ENCODE results near the gene MOXD1. TPM values are rescaled to one million over a fixed set of nuclear protein-coding genes. Genes with fewer than 3 reads are reported as not detected.
"Not testable (repeated sequence)": the region's sequence is repeated elsewhere in the genome, so short reads cannot be mapped to it uniquely, and the experiment has no call there.

MOXD1 gene
- total RNA-seq, 2 experiments from 2014 or later = not detected

DNA sequence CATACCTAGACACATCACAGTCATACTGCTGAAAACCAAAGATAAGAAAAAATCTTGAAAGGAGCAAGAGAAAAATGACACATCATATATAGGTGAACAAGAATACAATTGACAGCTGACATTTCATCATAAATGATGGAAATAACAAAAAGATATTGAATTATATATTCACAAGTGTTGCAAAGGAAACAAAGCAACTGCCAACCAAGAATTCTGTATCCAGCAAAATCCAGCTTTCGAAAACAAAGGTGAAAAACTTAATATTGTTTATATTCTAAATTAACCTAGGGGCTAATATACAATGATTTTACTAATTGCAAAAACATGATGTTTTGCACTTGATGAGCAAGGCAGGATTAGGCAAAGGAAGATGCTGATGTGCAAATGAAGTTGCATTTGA lies 84.3 kb downstream of the MOXD1 start:
- H3K36me3 Mint-ChIP-seq (ENCODE audit: low read depth) = no peaks in the 10 kb centered on the region
- no peak for DNase-seq
- intact Hi-C loops (cut with micrococcal nuclease) = no loop called here
- no peaks in the 10 kb centered on the region for H3K4me1 Mint-ChIP-seq (ENCODE audit: low read depth)
- TF ChIP-seq, protein P1, sequence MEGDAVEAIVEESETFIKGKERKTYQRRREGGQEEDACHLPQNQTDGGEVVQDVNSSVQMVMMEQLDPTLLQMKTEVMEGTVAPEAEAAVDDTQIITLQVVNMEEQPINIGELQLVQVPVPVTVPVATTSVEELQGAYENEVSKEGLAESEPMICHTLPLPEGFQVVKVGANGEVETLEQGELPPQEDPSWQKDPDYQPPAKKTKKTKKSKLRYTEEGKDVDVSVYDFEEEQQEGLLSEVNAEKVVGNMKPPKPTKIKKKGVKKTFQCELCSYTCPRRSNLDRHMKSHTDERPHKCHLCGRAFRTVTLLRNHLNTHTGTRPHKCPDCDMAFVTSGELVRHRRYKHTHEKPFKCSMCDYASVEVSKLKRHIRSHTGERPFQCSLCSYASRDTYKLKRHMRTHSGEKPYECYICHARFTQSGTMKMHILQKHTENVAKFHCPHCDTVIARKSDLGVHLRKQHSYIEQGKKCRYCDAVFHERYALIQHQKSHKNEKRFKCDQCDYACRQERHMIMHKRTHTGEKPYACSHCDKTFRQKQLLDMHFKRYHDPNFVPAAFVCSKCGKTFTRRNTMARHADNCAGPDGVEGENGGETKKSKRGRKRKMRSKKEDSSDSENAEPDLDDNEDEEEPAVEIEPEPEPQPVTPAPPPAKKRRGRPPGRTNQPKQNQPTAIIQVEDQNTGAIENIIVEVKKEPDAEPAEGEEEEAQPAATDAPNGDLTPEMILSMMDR (IDR thresholded peaks at IDR 0.05) = no peak
- POLR2A ChIA-PET = interaction anchor here (0.6 kb wide), 1 partner anchor 116 kb away, joined by 4 read pairs; no protein-coding TSS in a partner anchor
- no peak overlapping the region for H3K27ac Mint-ChIP-seq
- no peaks in the 10 kb centered on the region for H3K27me3 Mint-ChIP-seq
- peaks cover 10% of the 10 kb centered on the region for H3K9me3 Mint-ChIP-seq
- ATAC-seq = no peak
- CTCF ChIA-PET = interaction anchor here (0.7 to 3.2 kb wide), 4 partner anchors 17 to 168 kb away, joined by 3 to 13 read pairs (median 5); no protein-coding TSS in a partner anchor
- H3K4me3 Mint-ChIP-seq = no peak overlapping the region

DNA sequence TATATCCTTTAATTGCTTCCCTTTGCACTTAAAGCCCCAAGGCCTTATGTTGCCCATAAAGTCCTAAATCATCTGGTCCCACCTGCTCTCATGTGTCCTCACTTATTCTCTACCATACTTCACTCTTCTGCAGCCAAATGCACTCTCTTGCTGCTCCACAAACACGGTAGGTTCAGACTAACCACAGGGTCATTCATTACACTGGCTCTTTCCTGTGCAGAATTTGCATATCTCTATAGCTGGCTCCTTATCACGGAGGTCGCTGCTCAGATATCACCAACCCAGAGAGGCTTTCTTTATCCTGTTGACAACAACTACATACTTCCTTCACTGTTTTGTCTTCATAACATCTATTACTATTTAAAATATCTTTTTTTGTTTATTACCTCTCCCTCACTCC lies 86.8 kb downstream of the MOXD1 start:
- Mint-ChIP-seq H3K27me3 (peaks cover 5% of the 10 kb centered on the region), H3K9me3 (peaks cover 14% of the 10 kb centered on the region), H3K4me1 (ENCODE audit: low read depth) (no peaks in the 10 kb centered on the region), H3K36me3 (ENCODE audit: low read depth) (no peaks in the 10 kb centered on the region), H3K27ac (no peak overlapping the region), H3K4me3 (no peak overlapping the region)
- no peak for ATAC-seq
- intact Hi-C loops (cut with micrococcal nuclease) = no loop called here
- no peak for DNase-seq
- ChIA-PET POLR2A (no interaction called here), CTCF (no interaction called here)
- TF ChIP-seq, protein P1 (IDR thresholded peaks at IDR 0.05) = no peak

DNA sequence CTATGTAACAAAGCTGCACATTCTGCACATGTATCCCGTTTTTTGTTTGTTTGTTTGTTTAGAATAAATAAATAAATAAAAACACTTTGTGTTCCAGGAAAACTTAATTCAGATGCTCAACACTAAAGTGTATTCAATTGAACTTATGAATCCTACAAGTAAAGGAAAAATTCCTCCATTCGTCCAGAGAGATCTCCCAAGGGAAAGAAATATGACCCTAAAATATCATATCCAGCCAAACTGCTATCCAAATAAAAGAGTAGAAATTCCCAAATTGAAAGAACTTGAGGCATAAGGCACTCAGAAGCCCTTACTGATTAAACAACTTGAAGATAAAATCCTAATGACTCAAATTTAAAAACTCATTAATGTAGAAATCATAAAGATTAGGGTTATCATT lies 90.4 kb downstream of the MOXD1 start:
- CTCF ChIA-PET = no interaction called here
- peaks cover 14% of the 10 kb centered on the region for H3K9me3 Mint-ChIP-seq
- H3K36me3 Mint-ChIP-seq (ENCODE audit: low read depth) = no peaks in the 10 kb centered on the region
- no peak for ATAC-seq
- no peak overlapping the region for H3K4me3 Mint-ChIP-seq
- intact Hi-C loops (cut with micrococcal nuclease) = no loop called here
- TF ChIP-seq, protein P1 (IDR thresholded peaks at IDR 0.05) = no peak
- POLR2A ChIA-PET = no interaction called here
- no peaks in the 10 kb centered on the region for H3K4me1 Mint-ChIP-seq (ENCODE audit: low read depth)
- no peak overlapping the region for H3K27ac Mint-ChIP-seq
- no peak for DNase-seq
- H3K27me3 Mint-ChIP-seq = peaks cover 11% of the 10 kb centered on the region

DNA sequence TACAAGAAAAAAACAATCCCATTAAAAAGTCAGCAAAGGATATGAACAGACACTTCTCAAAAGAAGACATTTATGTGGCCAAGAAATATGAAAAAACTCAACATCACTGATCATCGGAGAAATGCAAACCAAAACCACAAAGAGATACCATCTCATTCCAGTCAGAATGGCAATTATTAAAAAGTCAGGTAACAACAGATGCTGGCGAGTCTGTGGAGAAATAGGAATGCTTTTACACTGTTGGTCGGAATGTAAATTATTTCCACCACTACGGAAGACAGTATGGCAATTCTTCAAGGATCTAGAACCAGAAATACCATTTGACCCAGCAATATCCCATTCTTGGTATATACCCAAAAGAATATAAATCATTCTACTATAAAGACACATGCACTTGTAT lies 91.1 kb downstream of the MOXD1 start:
- Mint-ChIP-seq H3K9me3 (peaks cover 14% of the 10 kb centered on the region), H3K27me3 (peaks cover 11% of the 10 kb centered on the region)
- intact Hi-C loops (cut with micrococcal nuclease); H3K36me3 Mint-ChIP-seq (ENCODE audit: low read depth); H3K4me1 Mint-ChIP-seq (ENCODE audit: low read depth); H3K27ac Mint-ChIP-seq; DNase-seq; CTCF ChIA-PET; H3K4me3 Mint-ChIP-seq; POLR2A ChIA-PET; ATAC-seq: not testable (repeated sequence)

DNA sequence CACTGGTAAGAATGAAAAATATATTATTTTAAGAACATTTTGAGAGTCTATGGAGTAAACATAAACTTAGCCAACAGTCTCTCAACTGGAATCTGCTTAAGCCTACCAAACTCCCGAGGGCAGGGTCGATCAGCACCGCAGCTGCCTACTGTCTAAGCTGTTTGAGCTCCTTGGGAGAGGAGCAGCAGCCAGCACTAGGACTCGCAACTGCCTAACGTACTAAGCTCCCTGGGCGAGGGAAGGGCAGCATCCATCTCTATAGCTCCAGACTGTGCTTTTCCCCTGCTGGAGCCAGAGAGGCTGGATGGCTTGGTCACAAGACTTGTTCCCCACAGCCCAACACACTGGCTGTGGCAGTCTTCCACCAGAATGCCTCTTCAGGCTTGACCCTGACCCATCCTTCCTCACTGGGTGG lies 96.4 kb downstream of the MOXD1 start:
- no peak overlapping the region for H3K27ac Mint-ChIP-seq
- CTCF ChIA-PET = interaction anchor here (1.1 to 3.4 kb wide), 3 partner anchors 25 to 178 kb away, joined by 3 to 19 read pairs (median 3); no protein-coding TSS in a partner anchor
- peaks cover 11% of the 10 kb centered on the region for H3K27me3 Mint-ChIP-seq
- TF ChIP-seq, protein P1 (IDR thresholded peaks at IDR 0.05) = no peak
- no peak overlapping the region for H3K4me3 Mint-ChIP-seq
- POLR2A ChIA-PET = no interaction called here
- intact Hi-C loops (cut with micrococcal nuclease) = loop anchor here (5.0 kb wide), 1 partner anchor 177 kb away; no protein-coding TSS in a partner anchor
- H3K36me3 Mint-ChIP-seq (ENCODE audit: low read depth) = no peaks in the 10 kb centered on the region
- H3K4me1 Mint-ChIP-seq (ENCODE audit: low read depth) = no peaks in the 10 kb centered on the region
- DNase-seq = no peak
- peaks cover 11% of the 10 kb centered on the region for H3K9me3 Mint-ChIP-seq
- no peak for ATAC-seq
